ENCODE data around the gene GCLC. TPM values are rescaled to one million over a fixed set of nuclear protein-coding genes. Genes with fewer than 3 reads are reported as not detected.

The GCLC gene
- total RNA-seq, 1 experiment from 2014 or later: 37.2 TPM

GRCh38 chr6:53581856-53582255, 37.0 kb upstream of the GCLC start:
- Histone ChIP-seq H3K27ac (ENCODE audit: low read length) (no peak overlapping the region), H3K36me3 (ENCODE audit: control insufficient read depth, insufficient read depth, low read length) (no peaks in the 10 kb centered on the region), H3K9me3 (ENCODE audit: control insufficient read depth, insufficient read depth, low read depth, low read length) (no peaks in the 10 kb centered on the region), H3K27me3 (ENCODE audit: control insufficient read depth, insufficient read depth, low read length) (no peaks in the 10 kb centered on the region), H3K4me1 (ENCODE audit: control insufficient read depth, insufficient read depth, low read length) (no peaks in the 10 kb centered on the region), H3K4me3 (ENCODE audit: low read depth in 2 of 2, low read length in 2 of 2) (no peak overlapping the region)
- in situ Hi-C loops (cut with HindIII; ENCODE audit: low pct_unique_long_range_greater_than_20kb, low sequenced_read_pairs): no loop called here
- BruUV-seq (replicated peaks): no TSS peak
- TF ChIP-seq SIN3A (IDR thresholded peaks at IDR 0.05; ENCODE audit: borderline replicate concordance, insufficient read depth, low read depth, low read length) (no peak), CTCF (IDR thresholded peaks at IDR 0.05) (no peak), POLR2AphosphoS5 (IDR thresholded peaks at IDR 0.05; ENCODE audit: low read depth, low read length) (no peak), TCF7L2 (IDR thresholded peaks at IDR 0.05; ENCODE audit: low read depth, low read length) (no peak), REST (IDR thresholded peaks at IDR 0.05; ENCODE audit: insufficient read depth in 1 of 2, low read depth in 2 of 2, low read length in 1 of 2) (no peak)
- no peak for DNase-seq (ENCODE audit: low read depth, low spot score)
- intact Hi-C loops (cut with micrococcal nuclease; ENCODE audit: unreplicated experiment): no loop called here
- ATAC-seq: no peak
- CTCF ChIA-PET: no interaction called here
- POLR2A ChIA-PET: interaction anchor here (0.6 kb wide), 1 partner anchor 24 kb away, joined by 13 read pairs; no protein-coding TSS in a partner anchor

GRCh38 chr6:53581173-53581773, 36.4 kb upstream of the GCLC start:
- ChIA-PET POLR2A (no interaction called here), CTCF (no interaction called here)
- DNase-seq (ENCODE audit: low read depth, low spot score): no peak
- Histone ChIP-seq H3K27me3 (ENCODE audit: control insufficient read depth, insufficient read depth, low read length) (no peaks in the 10 kb centered on the region), H3K36me3 (ENCODE audit: control insufficient read depth, insufficient read depth, low read length) (no peaks in the 10 kb centered on the region), H3K27ac (ENCODE audit: low read length) (no peak overlapping the region), H3K9me3 (ENCODE audit: control insufficient read depth, insufficient read depth, low read depth, low read length) (no peaks in the 10 kb centered on the region), H3K4me3 (ENCODE audit: low read depth in 2 of 2, low read length in 2 of 2) (no peak overlapping the region), H3K4me1 (ENCODE audit: control insufficient read depth, insufficient read depth, low read length) (no peaks in the 10 kb centered on the region)
- intact Hi-C loops (cut with micrococcal nuclease; ENCODE audit: unreplicated experiment) (no loop called here), in situ Hi-C loops (cut with HindIII; ENCODE audit: low pct_unique_long_range_greater_than_20kb, low sequenced_read_pairs) (no loop called here)
- ATAC-seq: no peak
- no TSS peak for BruUV-seq (replicated peaks)
- TF ChIP-seq TCF7L2 (IDR thresholded peaks at IDR 0.05; ENCODE audit: low read depth, low read length) (no peak), REST (IDR thresholded peaks at IDR 0.05; ENCODE audit: insufficient read depth in 1 of 2, low read depth in 2 of 2, low read length in 1 of 2) (no peak), POLR2AphosphoS5 (IDR thresholded peaks at IDR 0.05; ENCODE audit: low read depth, low read length) (no peak), CTCF (IDR thresholded peaks at IDR 0.05) (no peak), SIN3A (IDR thresholded peaks at IDR 0.05; ENCODE audit: borderline replicate concordance, insufficient read depth, low read depth, low read length) (no peak)

Data from Panc1 (cell line).